GM21825 (cell line): Measurements from ENCODE around the gene PGBD2.
"Not testable (repeated sequence)": the region's sequence is repeated elsewhere in the genome, so short reads cannot be mapped to it uniquely, and the experiment has no call there.

Experiments
- ATAC-seq: cut with Tn5 transposase; IDR thresholded peaks from one replicate; pipeline ENCODE4 v1.9.1; 2021; ENCODE audit warnings: mild to moderate bottlenecking, moderate library complexity; ENCODE audit not compliant: unreplicated experiment

PGBD2 gene

GRCh38 chr1:248889914-248890243, 16.2 kb upstream of the PGBD2 start:
- ATAC-seq = not testable (repeated sequence)

GRCh38 chr1:248890549-248891498, 15.2 kb upstream of the PGBD2 start:
- ATAC-seq = no peak

- ATAC-seq = no peak
These were observed 14.3 kb upstream of the PGBD2 start for GRCh38 chr1:248891758-248892157.

GRCh38 chr1:248892590-248892989, 13.4 kb upstream of the PGBD2 start:
- ATAC-seq = no peak

GRCh38 chr1:248894837-248895236, 11.2 kb upstream of the PGBD2 start:
- ATAC-seq = no peak

- no peak for ATAC-seq
These were observed 8.4 kb upstream of the PGBD2 start for GRCh38 chr1:248897412-248898337.

- ATAC-seq = no peak
These were observed 5.4 kb upstream of the PGBD2 start for GRCh38 chr1:248900637-248901036.

GRCh38 chr1:248901578-248901977, 4.5 kb upstream of the PGBD2 start:
- no peak for ATAC-seq

- ATAC-seq = no peak
These were observed 1.4 kb upstream of the PGBD2 start for GRCh38 chr1:248904437-248905216.

GRCh38 chr1:248905662-248906008, 400 bp upstream of the PGBD2 start:
- ATAC-seq = no peak

GRCh38 chr1:248906753-248907661, 972 bp downstream of the PGBD2 start:
- peak; percentile 14 for ATAC-seq

- ATAC-seq = no peak
These were observed 4.7 kb downstream of the PGBD2 start for GRCh38 chr1:248910761-248911160.

GRCh38 chr1:248913933-248914332, 7.9 kb downstream of the PGBD2 start:
- no peak for ATAC-seq

- ATAC-seq = no peak
These were observed 8.9 kb downstream of the PGBD2 start for GRCh38 chr1:248914796-248915381.

GRCh38 chr1:248918131-248918530, 12.1 kb downstream of the PGBD2 start:
- no peak for ATAC-seq

- no peak for ATAC-seq
These were observed 17.6 kb downstream of the PGBD2 start for GRCh38 chr1:248923352-248924338.

GRCh38 chr1:248924696-248925532, 18.9 kb downstream of the PGBD2 start:
- peak; percentile 85 for ATAC-seq
